ENCODE measurements around the gene LUC7L3.

- TF ChIP-seq EP300 (IDR thresholded peaks at IDR 0.05) (no peak), POLR2AphosphoS5 (IDR thresholded peaks at IDR 0.05) (no peak), POLR2A (IDR thresholded peaks at IDR 0.05) (no peak)
- TF ChIP-seq, protein P1, sequence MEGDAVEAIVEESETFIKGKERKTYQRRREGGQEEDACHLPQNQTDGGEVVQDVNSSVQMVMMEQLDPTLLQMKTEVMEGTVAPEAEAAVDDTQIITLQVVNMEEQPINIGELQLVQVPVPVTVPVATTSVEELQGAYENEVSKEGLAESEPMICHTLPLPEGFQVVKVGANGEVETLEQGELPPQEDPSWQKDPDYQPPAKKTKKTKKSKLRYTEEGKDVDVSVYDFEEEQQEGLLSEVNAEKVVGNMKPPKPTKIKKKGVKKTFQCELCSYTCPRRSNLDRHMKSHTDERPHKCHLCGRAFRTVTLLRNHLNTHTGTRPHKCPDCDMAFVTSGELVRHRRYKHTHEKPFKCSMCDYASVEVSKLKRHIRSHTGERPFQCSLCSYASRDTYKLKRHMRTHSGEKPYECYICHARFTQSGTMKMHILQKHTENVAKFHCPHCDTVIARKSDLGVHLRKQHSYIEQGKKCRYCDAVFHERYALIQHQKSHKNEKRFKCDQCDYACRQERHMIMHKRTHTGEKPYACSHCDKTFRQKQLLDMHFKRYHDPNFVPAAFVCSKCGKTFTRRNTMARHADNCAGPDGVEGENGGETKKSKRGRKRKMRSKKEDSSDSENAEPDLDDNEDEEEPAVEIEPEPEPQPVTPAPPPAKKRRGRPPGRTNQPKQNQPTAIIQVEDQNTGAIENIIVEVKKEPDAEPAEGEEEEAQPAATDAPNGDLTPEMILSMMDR (IDR thresholded peaks at IDR 0.05): no peak
These were observed 33.5 kb upstream of the LUC7L3 start for GRCh38 chr17:50685691-50686493.
